ENCODE measurements around the gene SP2. TPM values are rescaled to one million over a fixed set of nuclear protein-coding genes. Genes with fewer than 3 reads are reported as not detected.

Gene SP2
- polyA plus RNA-seq, 1 donor, result 17.9 TPM

DNA sequence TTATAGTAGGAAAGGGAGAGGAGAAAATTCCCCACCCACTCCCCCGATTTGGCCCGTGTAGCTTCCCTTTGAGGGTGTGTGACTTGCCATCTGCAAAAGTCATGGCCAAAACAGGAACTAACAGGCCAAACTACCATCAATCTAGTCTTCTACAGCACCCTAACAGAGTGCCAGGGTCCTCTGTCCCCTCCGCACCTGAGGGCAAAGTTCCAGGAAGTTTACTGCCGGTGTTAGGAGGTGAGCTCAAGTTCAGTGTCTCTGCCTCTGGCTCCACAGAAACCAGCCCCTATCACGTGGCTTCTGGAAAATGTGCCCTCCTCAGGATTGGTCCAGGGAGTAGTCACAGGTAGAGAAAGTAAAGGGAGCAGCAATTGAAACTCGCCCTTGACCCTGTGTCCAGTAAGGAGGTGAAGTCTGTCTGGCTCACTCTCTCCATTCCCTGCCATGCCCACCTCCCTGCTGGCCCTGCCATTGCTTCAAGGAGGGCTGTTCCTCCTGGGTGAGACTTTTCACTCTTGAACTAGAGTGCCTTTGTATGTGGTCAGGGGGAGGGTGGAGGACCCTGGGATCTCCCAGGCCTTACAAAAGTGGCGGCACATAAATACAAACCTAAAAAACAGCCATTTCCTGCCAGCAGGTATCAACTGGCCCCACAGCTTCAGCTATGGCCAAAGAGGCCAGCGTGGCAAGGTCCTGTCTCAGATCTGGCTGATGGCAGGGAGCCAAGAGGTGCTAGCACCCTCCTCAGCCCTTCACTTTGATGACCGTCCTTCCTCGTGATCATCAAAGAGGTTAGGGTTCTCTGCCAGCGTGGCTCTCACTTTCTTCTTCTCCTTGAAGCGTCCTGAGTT lies 56.4 kb downstream of the SP2 start:
- Histone ChIP-seq H3K36me3 (ENCODE audit: control insufficient read depth, insufficient read depth, low read length) (peaks cover 43% of the 10 kb centered on the region), H3K27me3 (ENCODE audit: control insufficient read depth, insufficient read depth, low read length) (no peaks in the 10 kb centered on the region), H3K9me3 (ENCODE audit: control insufficient read depth, low read depth, low read length) (no peaks in the 10 kb centered on the region), H3K4me1 (ENCODE audit: control insufficient read depth, insufficient read depth, low read length) (peaks cover 60% of the 10 kb centered on the region), H3K4me3 (ENCODE audit: low read length) (peak overlapping the region; percentile 2), H3K27ac (ENCODE audit: low read length) (peak overlapping the region; percentile 99)
- DNase-seq, result peak; percentile 93 to 98
- 31% methylated on average over 2 of the region's 12 CpGs for WGBS (ENCODE audit: insufficient coverage, low lambda C conversion rate)

DNA sequence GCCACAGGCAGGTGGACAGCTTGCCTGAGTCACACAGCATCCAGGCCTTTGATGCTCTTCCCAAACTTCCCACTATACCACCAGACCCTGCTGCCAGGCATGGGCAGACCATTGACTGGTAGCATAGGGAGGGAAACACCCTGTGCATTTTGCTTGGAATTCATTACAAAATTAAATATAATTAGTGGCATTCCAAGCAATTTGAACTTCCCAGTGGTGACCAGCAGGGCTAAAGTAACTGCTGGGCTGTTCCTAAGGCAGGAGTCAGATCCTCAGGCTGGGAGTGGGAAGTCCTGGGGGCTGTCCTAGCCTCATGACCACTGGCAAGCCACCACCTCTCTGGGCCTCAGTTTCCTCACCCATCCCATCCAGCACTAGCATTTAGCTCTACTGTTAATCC lies 57.9 kb downstream of the SP2 start:
- Histone ChIP-seq H3K4me1 (ENCODE audit: control insufficient read depth, insufficient read depth, low read length) (peaks cover 58% of the 10 kb centered on the region), H3K36me3 (ENCODE audit: control insufficient read depth, insufficient read depth, low read length) (peaks cover 36% of the 10 kb centered on the region), H3K9me3 (ENCODE audit: control insufficient read depth, low read depth, low read length) (no peaks in the 10 kb centered on the region), H3K4me3 (ENCODE audit: low read length) (peak overlapping the region; percentile 81), H3K27ac (ENCODE audit: low read length) (peak overlapping the region; percentile 99), H3K27me3 (ENCODE audit: control insufficient read depth, insufficient read depth, low read length) (no peaks in the 10 kb centered on the region)
- DNase-seq, result peak in 1 of 2 donors; percentile 35

DNA sequence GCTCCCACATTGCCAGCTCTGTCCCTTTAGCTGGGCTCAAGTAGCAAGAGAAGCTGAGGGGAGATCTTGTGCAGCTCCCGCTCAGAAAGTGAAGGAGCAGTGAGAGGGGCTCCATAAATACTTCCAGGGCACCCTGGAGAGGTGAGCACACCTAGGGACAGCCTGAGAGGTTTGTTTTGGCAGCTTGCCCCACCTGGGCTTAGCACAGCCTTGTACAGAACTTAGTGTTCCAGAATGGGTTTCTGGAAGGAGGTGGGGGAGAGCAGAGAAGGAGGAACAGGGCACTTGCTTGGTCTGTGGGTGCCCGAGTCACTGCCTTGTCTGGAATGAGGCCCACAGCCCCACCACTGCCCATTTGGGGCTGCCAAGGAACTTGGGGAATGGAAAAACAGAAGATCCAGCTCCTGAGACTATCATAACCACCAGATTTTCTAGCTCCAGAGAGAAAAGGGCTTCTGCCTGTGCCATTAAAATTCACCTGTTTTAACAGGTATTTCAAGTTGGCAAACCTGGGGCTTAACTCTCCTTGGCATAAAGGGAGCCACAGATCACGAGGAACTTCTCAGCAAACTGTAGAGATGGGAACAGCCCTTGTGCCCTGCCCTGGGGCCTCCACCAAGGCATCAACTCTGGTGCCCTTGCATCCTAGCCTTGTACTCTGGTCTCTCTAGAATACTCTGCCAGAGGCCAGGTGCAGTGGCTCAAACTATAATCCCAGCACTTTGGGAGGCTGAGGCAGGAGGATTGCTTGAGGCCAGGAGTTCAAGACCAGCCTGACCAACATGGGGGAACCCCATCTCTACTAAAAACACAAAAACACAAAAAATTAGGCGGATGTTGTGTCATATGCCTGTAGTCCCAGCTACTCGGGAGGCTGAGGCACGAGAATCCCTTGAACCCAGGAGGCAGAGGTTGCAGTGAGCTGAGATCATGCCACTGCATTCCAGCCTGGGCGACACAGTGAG lies 59.7 kb downstream of the SP2 start:
- no peaks in the 10 kb centered on the region for H3K9me3 ChIP-seq (ENCODE audit: control insufficient read depth, low read depth, low read length)
- peak in 1 of 2 donors; percentile 76 for DNase-seq
- peak overlapping the region; percentile 81 for H3K4me3 ChIP-seq (ENCODE audit: low read length)

DNA sequence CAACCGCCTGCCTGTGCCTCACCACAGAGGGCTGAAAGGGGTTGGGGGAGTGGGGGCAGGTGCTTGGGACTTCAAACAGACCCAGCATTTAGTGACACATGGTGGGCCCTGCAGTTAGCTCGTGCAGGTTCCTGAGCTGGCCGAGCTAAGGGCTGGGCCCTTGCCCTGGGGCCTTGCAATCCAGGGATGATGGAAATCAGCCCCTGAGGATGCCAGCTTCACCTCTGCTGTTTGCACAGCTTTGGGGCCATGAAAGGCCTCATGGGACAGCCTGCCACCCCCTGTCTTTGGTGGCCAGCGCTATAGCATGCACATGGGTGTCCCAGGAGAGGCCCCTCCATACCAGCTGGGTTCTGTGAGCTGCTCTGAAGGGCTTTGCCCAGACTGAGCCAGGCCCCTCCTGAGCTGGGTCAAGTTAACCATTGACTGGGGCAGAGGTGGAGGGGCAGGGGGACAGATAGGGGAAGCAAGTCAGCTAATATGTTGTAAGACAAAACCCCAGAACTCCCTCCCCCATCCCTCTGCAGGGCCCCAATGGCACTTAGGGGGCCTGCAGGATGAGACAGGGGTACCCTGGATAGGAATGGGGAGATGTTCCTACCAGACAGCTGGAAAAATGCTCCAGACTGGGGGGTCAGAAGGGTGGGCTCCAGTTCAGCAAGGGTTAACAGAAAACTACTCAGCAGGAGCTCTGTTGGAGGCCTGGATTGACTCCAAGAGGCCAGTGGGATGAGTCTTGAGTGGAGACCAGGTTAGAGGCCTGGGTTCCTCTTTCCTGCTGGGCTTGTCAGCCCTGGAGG lies 61.0 kb downstream of the SP2 start:
- Histone ChIP-seq H3K36me3 (ENCODE audit: control insufficient read depth, insufficient read depth, low read length) (peaks cover 16% of the 10 kb centered on the region), H3K9me3 (ENCODE audit: control insufficient read depth, low read depth, low read length) (no peaks in the 10 kb centered on the region), H3K4me3 (ENCODE audit: low read length) (peak overlapping the region; percentile 81), H3K4me1 (ENCODE audit: control insufficient read depth, insufficient read depth, low read length) (peaks cover 58% of the 10 kb centered on the region), H3K27ac (ENCODE audit: low read length) (peak overlapping the region; percentile 99), H3K27me3 (ENCODE audit: control insufficient read depth, insufficient read depth, low read length) (no peaks in the 10 kb centered on the region)
- peak; percentile 87 to 94 for DNase-seq
- WGBS (ENCODE audit: insufficient coverage, low lambda C conversion rate), result no CpG with 5 or more reads among the region's 4 CpGs

More for the DNA sequence above, 59.7 kb downstream of the SP2 start:
- H3K36me3 ChIP-seq (ENCODE audit: control insufficient read depth, insufficient read depth, low read length), result peaks cover 25% of the 10 kb centered on the region
- H3K27ac ChIP-seq (ENCODE audit: low read length), result peak overlapping the region; percentile 99
- peaks cover 57% of the 10 kb centered on the region for H3K4me1 ChIP-seq (ENCODE audit: control insufficient read depth, insufficient read depth, low read length)
- no peaks in the 10 kb centered on the region for H3K27me3 ChIP-seq (ENCODE audit: control insufficient read depth, insufficient read depth, low read length)
- no CpG with 5 or more reads among the region's 7 CpGs for WGBS (ENCODE audit: insufficient coverage, low lambda C conversion rate)

DNA sequence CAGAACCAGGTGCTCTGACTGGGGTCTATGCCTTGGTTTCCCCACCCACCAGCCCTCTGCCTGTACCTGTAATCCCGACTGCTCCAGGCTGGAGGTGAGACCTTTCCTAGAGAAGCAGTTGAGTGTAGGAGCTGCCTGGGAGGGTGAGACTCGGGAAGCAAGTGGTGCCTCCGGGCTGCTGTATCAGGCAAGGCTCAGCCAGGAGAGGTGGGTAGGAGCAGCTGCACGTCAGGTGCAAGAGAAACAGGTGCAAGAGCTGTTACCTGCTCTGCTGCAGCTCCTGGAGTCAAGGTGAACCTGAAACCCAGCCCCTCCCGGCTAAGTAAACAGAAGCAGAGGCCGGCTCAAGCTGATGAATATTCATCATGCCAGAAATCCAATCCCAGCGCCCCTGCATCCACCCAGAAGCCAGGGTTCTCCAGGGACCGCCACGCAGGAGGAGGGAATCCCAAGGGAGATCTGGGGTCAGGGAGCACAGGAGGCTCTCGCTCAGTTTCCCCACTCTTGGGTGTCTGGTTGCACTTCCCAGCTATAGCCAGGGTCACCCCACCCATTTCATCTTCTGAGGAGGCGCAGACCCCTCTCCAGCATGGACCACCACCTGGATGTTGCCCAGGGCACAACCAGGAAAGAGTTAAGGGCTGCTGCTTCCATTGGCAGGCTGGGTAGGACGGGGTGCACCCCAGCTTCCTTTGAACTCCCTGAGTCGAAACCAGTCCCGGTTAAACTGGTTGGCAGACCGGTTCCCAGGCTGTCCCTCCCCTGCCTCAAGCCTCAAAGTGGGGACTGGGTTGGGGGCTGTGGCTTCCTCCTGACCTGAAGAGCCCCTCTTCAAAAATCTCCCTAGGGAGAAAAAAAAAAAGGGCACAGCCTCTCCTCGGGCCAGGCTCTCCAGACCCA lies 61.8 kb downstream of the SP2 start, which contains the start of gene PRR15L:
PRR15L (minus strand) TSS at position 293 of the 900 bp plus-strand sequence. CDS start 4,649 bp downstream, outside the sequence.
- DNase-seq, result peak; percentile 93 to 97
- Histone ChIP-seq H3K4me1 (ENCODE audit: control insufficient read depth, insufficient read depth, low read length) (peaks cover 57% of the 10 kb centered on the region), H3K27me3 (ENCODE audit: control insufficient read depth, insufficient read depth, low read length) (no peaks in the 10 kb centered on the region), H3K4me3 (ENCODE audit: low read length) (peak within 1 kb of the TSS; percentile 81), H3K9me3 (ENCODE audit: control insufficient read depth, low read depth, low read length) (no peaks in the 10 kb centered on the region), H3K36me3 (ENCODE audit: control insufficient read depth, insufficient read depth, low read length) (peaks cover 11% of the 10 kb centered on the region), H3K27ac (ENCODE audit: low read length) (peak within 1 kb of the TSS; percentile 99)
- WGBS (ENCODE audit: insufficient coverage, low lambda C conversion rate), result no CpG with 5 or more reads among the region's 16 CpGs

DNA sequence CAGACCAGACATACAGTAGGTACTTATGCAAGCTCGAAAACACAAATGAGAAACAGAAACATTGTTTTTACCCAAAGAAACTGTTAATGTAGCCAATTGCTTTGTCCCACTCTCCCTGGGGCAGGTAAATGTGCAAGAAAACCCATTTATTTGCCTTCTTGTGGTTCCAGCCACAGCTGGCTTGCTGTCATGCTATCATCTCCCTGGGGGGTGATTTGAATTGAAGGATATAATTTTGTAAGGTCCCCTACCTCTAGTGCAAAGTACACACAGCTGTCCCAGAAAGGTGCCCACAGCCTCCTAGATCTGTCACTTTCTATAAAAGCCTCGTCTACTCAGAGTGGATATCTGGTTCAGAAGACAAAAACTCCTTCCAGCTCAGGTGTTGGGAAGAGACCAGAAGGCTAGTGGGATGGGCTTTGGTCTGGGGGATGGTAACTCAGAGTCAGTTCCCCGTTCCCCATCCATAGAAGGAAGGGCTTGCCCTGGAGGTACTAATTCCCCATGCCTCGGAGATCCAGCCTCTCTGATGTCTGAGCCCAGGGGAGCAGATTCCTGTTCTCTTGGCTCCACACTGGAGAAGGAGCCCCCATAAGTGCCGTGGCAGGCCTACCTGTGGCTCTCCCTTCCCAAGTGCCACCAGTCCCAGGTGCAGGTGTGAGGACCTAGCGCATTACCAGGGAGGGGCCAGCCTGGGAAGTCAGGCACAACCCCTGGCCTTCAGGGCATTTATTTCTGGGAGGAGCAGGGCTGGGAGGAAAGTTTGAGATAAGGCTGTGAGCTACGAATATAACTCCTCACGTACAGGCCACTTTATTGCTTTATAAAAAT lies 64.0 kb downstream of the SP2 start:
- Histone ChIP-seq H3K27me3 (ENCODE audit: control insufficient read depth, insufficient read depth, low read length) (no peaks in the 10 kb centered on the region), H3K4me1 (ENCODE audit: control insufficient read depth, insufficient read depth, low read length) (peaks cover 55% of the 10 kb centered on the region), H3K4me3 (ENCODE audit: low read length) (no peak overlapping the region), H3K36me3 (ENCODE audit: control insufficient read depth, insufficient read depth, low read length) (no peaks in the 10 kb centered on the region), H3K27ac (ENCODE audit: low read length) (peak overlapping the region; percentile 99), H3K9me3 (ENCODE audit: control insufficient read depth, low read depth, low read length) (no peaks in the 10 kb centered on the region)
- no CpG with 5 or more reads among the region's 8 CpGs for WGBS (ENCODE audit: insufficient coverage, low lambda C conversion rate)
- DNase-seq, result peak; percentile 92 to 97

DNA sequence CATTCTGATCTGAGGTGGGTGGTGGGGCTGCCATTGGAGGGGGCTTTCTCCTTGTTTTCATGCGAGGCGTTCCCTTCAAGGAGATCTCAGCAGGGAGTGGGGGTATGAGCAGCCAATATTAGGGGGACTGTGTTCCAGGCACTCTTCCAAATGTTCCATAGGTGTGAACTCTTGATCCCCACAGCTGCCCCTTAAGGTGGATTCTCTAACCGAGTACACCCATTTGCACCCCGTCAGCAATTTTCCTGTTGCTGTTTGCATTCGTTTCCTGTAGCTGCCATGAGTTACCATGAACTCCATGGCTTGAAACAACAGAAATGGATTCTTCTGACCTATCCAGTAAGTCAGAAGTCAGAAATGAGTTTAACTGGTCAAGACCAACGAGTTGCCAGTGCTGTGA lies 65.4 kb downstream of the SP2 start:
- H3K27me3 ChIP-seq (ENCODE audit: control insufficient read depth, insufficient read depth, low read length), result no peaks in the 10 kb centered on the region
- H3K4me3 ChIP-seq (ENCODE audit: low read length), result no peak overlapping the region
- no peaks in the 10 kb centered on the region for H3K9me3 ChIP-seq (ENCODE audit: control insufficient read depth, low read depth, low read length)
- no peaks in the 10 kb centered on the region for H3K36me3 ChIP-seq (ENCODE audit: control insufficient read depth, insufficient read depth, low read length)
- H3K27ac ChIP-seq (ENCODE audit: low read length), result no peak overlapping the region
- no peak for DNase-seq
- 100% methylated on average over 1 of the region's 6 CpGs for WGBS (ENCODE audit: insufficient coverage, low lambda C conversion rate)
- H3K4me1 ChIP-seq (ENCODE audit: control insufficient read depth, insufficient read depth, low read length), result peaks cover 63% of the 10 kb centered on the region

DNA sequence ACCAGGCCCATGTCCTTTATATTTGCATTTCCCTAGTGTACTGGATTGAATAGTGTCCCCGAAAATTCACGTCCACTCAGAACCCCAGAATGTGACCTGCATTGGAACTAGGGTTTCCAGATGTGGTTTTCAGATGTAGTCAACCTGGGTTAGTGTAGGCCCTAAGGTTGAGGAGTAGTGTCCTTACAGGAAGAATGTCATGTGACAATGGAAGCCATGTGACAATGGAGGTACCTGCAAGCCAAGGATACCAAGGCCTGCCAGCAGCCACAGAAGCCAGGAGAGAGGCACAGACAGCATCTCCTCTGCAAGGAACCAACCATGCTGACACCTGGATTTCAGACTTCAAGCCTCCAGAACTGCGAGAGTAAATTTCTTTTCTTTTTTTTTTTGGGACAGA lies 66.9 kb downstream of the SP2 start:
- Histone ChIP-seq H3K27ac (ENCODE audit: low read length) (no peak overlapping the region), H3K4me1 (ENCODE audit: control insufficient read depth, insufficient read depth, low read length) (peaks cover 77% of the 10 kb centered on the region), H3K36me3 (ENCODE audit: control insufficient read depth, insufficient read depth, low read length) (no peaks in the 10 kb centered on the region), H3K4me3 (ENCODE audit: low read length) (no peak overlapping the region), H3K27me3 (ENCODE audit: control insufficient read depth, insufficient read depth, low read length) (no peaks in the 10 kb centered on the region), H3K9me3 (ENCODE audit: control insufficient read depth, low read depth, low read length) (no peaks in the 10 kb centered on the region)
- DNase-seq, result no peak
- no CpG with 5 or more reads among the region's 3 CpGs for WGBS (ENCODE audit: insufficient coverage, low lambda C conversion rate)
